Stimulated activated CD8-positive, alpha-beta memory T cell treated with anti-CD3 and anti-CD28 coated beads, Interleukin-4, amount 100 ng/mL, for 4 hours (primary cell): ENCODE measurements around the gene SEMG2.

ENCODE experiments used
- DNase-seq, 2 donors: peaks; one replicate each; pipeline ENCODE4 v3.0.0-alpha.2; 2020; ENCODE audit warnings: low read depth in 2 of 2, low spot score in 1 of 2

The SEMG2 gene

GRCh38 chr20:45221076-45221475, at the start of gene SEMG2:
Gene SEMG2 (plus strand): TSS chr20:45221373. CDS start chr20:45221390, 17 bp downstream.
- DNase-seq: no peak

- no peak for DNase-seq
These were observed 47.7 kb upstream of the SEMG2 start for GRCh38 chr20:45173522-45173921.

GRCh38 chr20:45174434-45175364, 46.5 kb upstream of the SEMG2 start, which contains the start of gene PI3:
Gene PI3 (plus strand): TSS chr20:45174902. CDS start chr20:45174923, 21 bp downstream.
- DNase-seq: no peak

GRCh38 chr20:45176526-45177267, 44.5 kb upstream of the SEMG2 start:
- DNase-seq: no peak

GRCh38 chr20:45179166-45179565, 42.0 kb upstream of the SEMG2 start:
- DNase-seq: no peak

- DNase-seq: no peak
These were observed 39.5 kb upstream of the SEMG2 start for GRCh38 chr20:45181639-45182038.

- DNase-seq: no peak
These were observed 38.1 kb upstream of the SEMG2 start for GRCh38 chr20:45183084-45183483.

- no peak for DNase-seq
These were observed 33.5 kb upstream of the SEMG2 start for GRCh38 chr20:45187693-45188092.

GRCh38 chr20:45189067-45189609, 32.0 kb upstream of the SEMG2 start:
- no peak for DNase-seq

- DNase-seq: no peak
These were observed 31.3 kb upstream of the SEMG2 start for GRCh38 chr20:45189861-45190260.

- no peak for DNase-seq
These were observed 29.2 kb upstream of the SEMG2 start for GRCh38 chr20:45191926-45192325.

- DNase-seq: no peak
These were observed 27.8 kb upstream of the SEMG2 start for GRCh38 chr20:45193331-45193730.

GRCh38 chr20:45206725-45207124, 14.4 kb upstream of the SEMG2 start, which contains the start of gene SEMG1:
Gene SEMG1 (plus strand): TSS chr20:45207033. CDS start chr20:45207054, 21 bp downstream.
- DNase-seq: no peak

GRCh38 chr20:45209924-45210323, 11.2 kb upstream of the SEMG2 start:
- DNase-seq: no peak

GRCh38 chr20:45211569-45212474, 9.4 kb upstream of the SEMG2 start:
- DNase-seq: no peak

- DNase-seq: no peak
These were observed 8.3 kb upstream of the SEMG2 start for GRCh38 chr20:45212836-45213235.

GRCh38 chr20:45218124-45218523, 3.0 kb upstream of the SEMG2 start:
- no peak for DNase-seq

GRCh38 chr20:45218636-45219035, 2.5 kb upstream of the SEMG2 start:
- no peak for DNase-seq

GRCh38 chr20:45223136-45223535, 2.0 kb downstream of the SEMG2 start:
- DNase-seq: no peak

- DNase-seq: no peak
These were observed 5.1 kb downstream of the SEMG2 start for GRCh38 chr20:45226287-45226686.
